ENCODE data around the gene ROR2. TPM values are rescaled to one million over a fixed set of nuclear protein-coding genes. Genes with fewer than 3 reads are reported as not detected.

Gene ROR2
- total RNA-seq, 4 donors from 2014 or later, result 35.6 to 67.6 (median 50.6) TPM

GRCh38 chr9:91818647-91819403 lies 131.2 kb downstream of the ROR2 start:
- H3K36me3 ChIP-seq, result no peaks in the 10 kb centered on the region
- no peaks in the 10 kb centered on the region for H3K9me3 ChIP-seq
- no peak for DNase-seq
- peaks cover 0 to 9% of the 10 kb centered on the region in 2 donors for H3K4me1 ChIP-seq
- H3K4me3 ChIP-seq, result no peak overlapping the region
- no peak for TF ChIP-seq POLR2A (IDR thresholded peaks at IDR 0.05)
- TF ChIP-seq, protein P1, sequence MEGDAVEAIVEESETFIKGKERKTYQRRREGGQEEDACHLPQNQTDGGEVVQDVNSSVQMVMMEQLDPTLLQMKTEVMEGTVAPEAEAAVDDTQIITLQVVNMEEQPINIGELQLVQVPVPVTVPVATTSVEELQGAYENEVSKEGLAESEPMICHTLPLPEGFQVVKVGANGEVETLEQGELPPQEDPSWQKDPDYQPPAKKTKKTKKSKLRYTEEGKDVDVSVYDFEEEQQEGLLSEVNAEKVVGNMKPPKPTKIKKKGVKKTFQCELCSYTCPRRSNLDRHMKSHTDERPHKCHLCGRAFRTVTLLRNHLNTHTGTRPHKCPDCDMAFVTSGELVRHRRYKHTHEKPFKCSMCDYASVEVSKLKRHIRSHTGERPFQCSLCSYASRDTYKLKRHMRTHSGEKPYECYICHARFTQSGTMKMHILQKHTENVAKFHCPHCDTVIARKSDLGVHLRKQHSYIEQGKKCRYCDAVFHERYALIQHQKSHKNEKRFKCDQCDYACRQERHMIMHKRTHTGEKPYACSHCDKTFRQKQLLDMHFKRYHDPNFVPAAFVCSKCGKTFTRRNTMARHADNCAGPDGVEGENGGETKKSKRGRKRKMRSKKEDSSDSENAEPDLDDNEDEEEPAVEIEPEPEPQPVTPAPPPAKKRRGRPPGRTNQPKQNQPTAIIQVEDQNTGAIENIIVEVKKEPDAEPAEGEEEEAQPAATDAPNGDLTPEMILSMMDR (IDR thresholded peaks at IDR 0.05), result no peak
- intact Hi-C loops (cut with DNase I; ENCODE audit: low total_unique reads), result no loop called here
- no peaks in the 10 kb centered on the region for H3K27me3 ChIP-seq
- peak overlapping the region; percentile 76 to 82 for H3K27ac ChIP-seq

- no peaks in the 10 kb centered on the region for H3K36me3 ChIP-seq
- peak overlapping the region; percentile 76 to 82 for H3K27ac ChIP-seq
- intact Hi-C loops (cut with DNase I; ENCODE audit: low total_unique reads), result no loop called here
- H3K27me3 ChIP-seq, result no peaks in the 10 kb centered on the region
- TF ChIP-seq, protein P1 (IDR thresholded peaks at IDR 0.05), result no peak
- TF ChIP-seq POLR2A (IDR thresholded peaks at IDR 0.05), result no peak
- H3K9me3 ChIP-seq, result no peaks in the 10 kb centered on the region
- DNase-seq, result peak in 1 of 2 donors; percentile 43
- H3K4me3 ChIP-seq, result no peak overlapping the region
- peaks cover 0 to 9% of the 10 kb centered on the region in 2 donors for H3K4me1 ChIP-seq
These were observed 131.8 kb downstream of the ROR2 start for GRCh38 chr9:91818225-91818585.

DNA sequence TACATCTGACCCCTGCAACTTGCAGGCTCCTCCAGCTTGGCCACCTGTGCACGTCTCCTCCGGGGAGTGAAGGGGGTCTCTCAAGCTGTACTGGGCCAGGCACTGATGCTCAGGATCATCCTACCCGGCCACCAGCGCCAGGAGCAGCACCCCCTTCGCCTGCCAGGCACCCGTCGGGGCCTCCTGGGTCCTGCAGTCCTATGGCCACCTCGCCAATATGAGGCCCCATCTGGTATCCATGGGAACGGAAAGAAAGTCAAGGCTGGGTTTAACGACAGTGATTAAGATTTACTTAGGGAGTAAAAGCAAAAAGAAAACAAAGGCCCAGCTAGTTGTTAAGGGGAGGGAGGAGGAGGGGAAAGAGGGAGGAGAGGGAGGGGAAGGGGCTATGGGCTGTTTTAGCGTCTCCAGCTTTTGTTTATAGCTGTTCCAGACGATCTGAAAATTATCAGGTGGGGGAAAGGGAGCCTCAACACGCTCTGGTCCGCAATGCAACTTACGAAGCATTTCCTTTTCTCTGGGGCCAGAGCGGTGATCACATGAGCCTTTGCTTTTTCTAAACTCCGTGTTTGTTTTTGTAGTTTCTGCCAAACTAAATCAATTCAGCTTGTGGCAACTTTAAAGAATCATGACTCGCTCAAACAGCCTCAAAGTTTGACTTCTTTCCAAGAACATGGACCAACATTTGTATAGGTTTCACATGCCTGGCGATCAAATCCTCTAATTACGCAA lies 132.4 kb downstream of the ROR2 start:
- H3K27ac ChIP-seq, result peak overlapping the region; percentile 76 to 82

DNA sequence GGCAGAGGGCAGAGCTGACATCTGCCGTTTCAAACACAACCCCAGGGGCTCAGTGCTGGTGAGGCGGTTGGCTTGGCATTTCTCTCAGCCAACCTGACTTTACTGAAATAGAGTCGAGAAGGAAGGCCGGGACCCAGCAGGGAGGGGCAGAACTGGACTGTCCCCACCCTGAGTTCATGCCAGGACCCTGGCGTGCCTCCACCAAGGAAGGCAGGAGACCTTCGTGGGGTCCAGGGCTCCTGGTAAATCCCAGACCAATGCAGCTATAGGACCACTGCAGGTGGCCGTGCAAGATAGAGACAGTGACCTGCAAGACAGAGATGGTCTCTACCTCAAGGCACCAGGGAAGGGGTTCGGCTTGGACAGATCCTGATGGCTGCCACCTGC lies 132.9 kb downstream of the ROR2 start:
- no peak for DNase-seq
- Histone ChIP-seq H3K4me3 (peak overlapping the region in 1 of 2 donors; percentile 10), H3K27ac (peak overlapping the region; percentile 76 to 82), H3K4me1 (peaks cover 0 to 9% of the 10 kb centered on the region in 2 donors), H3K36me3 (no peaks in the 10 kb centered on the region), H3K27me3 (no peaks in the 10 kb centered on the region), H3K9me3 (no peaks in the 10 kb centered on the region)
- intact Hi-C loops (cut with DNase I; ENCODE audit: low total_unique reads), result no loop called here
- TF ChIP-seq, protein P1 (IDR thresholded peaks at IDR 0.05), result no peak
- no peak for TF ChIP-seq POLR2A (IDR thresholded peaks at IDR 0.05)

More for the DNA sequence above, 132.4 kb downstream of the ROR2 start:
- Histone ChIP-seq H3K4me1 (peaks cover 0 to 9% of the 10 kb centered on the region in 2 donors), H3K9me3 (no peaks in the 10 kb centered on the region), H3K27me3 (no peaks in the 10 kb centered on the region), H3K36me3 (no peaks in the 10 kb centered on the region), H3K4me3 (peak overlapping the region in 1 of 2 donors; percentile 10)
- intact Hi-C loops (cut with DNase I; ENCODE audit: low total_unique reads), result no loop called here
- TF ChIP-seq POLR2A (IDR thresholded peaks at IDR 0.05), result no peak
- TF ChIP-seq, protein P1 (IDR thresholded peaks at IDR 0.05), result no peak
- peak; percentile 39 to 58 for DNase-seq

DNA sequence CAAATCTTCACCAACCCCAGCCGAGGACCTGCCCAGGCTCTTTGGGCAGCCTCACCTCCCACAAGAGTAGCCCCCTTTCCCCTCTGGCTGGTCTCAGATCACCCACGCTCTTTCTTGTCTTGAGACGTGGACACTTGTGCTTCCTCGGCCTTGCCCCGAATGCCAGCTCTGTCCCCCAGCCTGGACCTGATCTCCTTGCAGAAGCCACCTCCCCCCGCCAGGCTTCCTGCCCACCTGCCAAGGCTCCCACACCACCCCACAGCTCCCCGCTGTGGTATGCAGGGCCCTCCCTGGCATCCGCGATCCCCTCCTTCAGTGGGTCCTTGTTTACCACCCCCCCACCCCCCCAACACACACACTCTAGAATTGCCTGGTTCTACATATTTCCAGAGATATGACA lies 133.7 kb downstream of the ROR2 start:
- Histone ChIP-seq H3K9me3 (no peaks in the 10 kb centered on the region), H3K4me1 (peaks cover 0 to 9% of the 10 kb centered on the region in 2 donors), H3K36me3 (no peaks in the 10 kb centered on the region), H3K27ac (peak overlapping the region in 1 of 2 donors; percentile 76), H3K4me3 (no peak overlapping the region), H3K27me3 (no peaks in the 10 kb centered on the region)
- no peak for DNase-seq
- no peak for TF ChIP-seq POLR2A (IDR thresholded peaks at IDR 0.05)
- TF ChIP-seq, protein P1 (IDR thresholded peaks at IDR 0.05), result no peak
- intact Hi-C loops (cut with DNase I; ENCODE audit: low total_unique reads), result no loop called here

Data from uterus (tissue), 4 donors.